ENCODE data around the gene SPRTN. TPM values are rescaled to one million over a fixed set of nuclear protein-coding genes. Genes with fewer than 3 reads are reported as not detected.

Gene SPRTN
- total and polyA plus RNA-seq, 2 of the 8 experiments (the other 6 are each of a cell fraction or from before 2014, with no cell fraction given), result 6.6 to 15.1 TPM

DNA sequence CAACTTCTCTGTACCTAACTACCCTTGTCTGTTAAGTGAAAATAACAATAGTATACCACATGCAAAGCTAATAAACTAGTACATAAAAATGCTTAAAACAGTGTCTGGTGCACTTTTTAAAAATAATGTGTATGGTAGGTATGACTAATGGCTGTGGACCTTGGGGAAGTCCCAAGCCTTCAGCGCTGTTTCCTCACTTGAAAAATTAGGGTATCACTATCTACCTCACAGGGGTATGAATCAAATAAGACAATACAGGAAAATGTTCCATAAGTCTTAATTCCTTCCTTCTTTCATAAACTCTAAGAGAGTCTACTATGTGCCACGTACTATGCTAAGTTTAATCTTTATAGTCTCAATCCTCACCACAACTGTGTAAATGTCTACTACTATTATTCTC, 52.0 kb downstream of the SPRTN start:
- no peak overlapping the region for H4K91ac ChIP-seq (replicated peaks; ENCODE audit: insufficient read length, low read length)
- H3K9me3 ChIP-seq (ENCODE audit: insufficient read depth in 2 of 2, low read depth in 1 of 2, low read length in 1 of 2), result no peaks in the 10 kb centered on the region
- no peak overlapping the region for H3K4ac ChIP-seq (replicated peaks; ENCODE audit: insufficient read length, low read depth, low read length)
- no peak overlapping the region for H3K4me2 ChIP-seq (ENCODE audit: insufficient read depth in 1 of 2, low read depth in 2 of 2, low read length in 2 of 2)
- 44% methylated on average over 2 of the region's 2 CpGs; no CpG with 5 or more reads in 1 of the 2 experiments for WGBS, 2 experiments (ENCODE audit: extremely low coverage in 1 of 2, insufficient coverage in 1 of 2, insufficient read length in 1 of 2, insufficient replicate concordance in 2 of 2, low coverage in 1 of 2, low lambda C conversion rate in 2 of 2, missing lambda C conversion rate in 1 of 2)
- FAIRE-seq, result no peak
- no peak overlapping the region for H2AK5ac ChIP-seq (ENCODE audit: low read depth, low read length)
- no peaks in the 10 kb centered on the region for H3K79me2 ChIP-seq (ENCODE audit: control insufficient read depth in 1 of 2, insufficient read depth in 2 of 2, low read length in 2 of 2)
- no peak overlapping the region for H3K9ac ChIP-seq (replicated peaks in 1 of 4; ENCODE audit: extremely low read depth in 1 of 4, low read depth in 3 of 4, low read length in 3 of 4)
- no peaks in the 10 kb centered on the region for H3K27me3 ChIP-seq (replicated peaks in 1 of 4; ENCODE audit: control insufficient read depth in 3 of 4, extremely low read depth in 1 of 4, insufficient read depth in 3 of 4, low read length in 3 of 4)
- ChIA-PET POLR2A (ENCODE audit: partially characterized antibody) (no interaction called here), CTCF (ENCODE audit: partially characterized antibody) (no interaction called here)
- H4K8ac ChIP-seq (ENCODE audit: extremely low read depth, insufficient read depth, low read length), result no peak overlapping the region
- H3K4me1 ChIP-seq (replicated peaks in 1 of 4; ENCODE audit: control insufficient read depth in 3 of 4, insufficient read depth in 4 of 4, low read length in 3 of 4), result no peaks in the 10 kb centered on the region
- no peak overlapping the region for H3K18ac ChIP-seq (ENCODE audit: extremely low read depth, low read length)
- H3K79me1 ChIP-seq (ENCODE audit: low read depth, low read length), result no peaks in the 10 kb centered on the region
- no peak for DNase-seq (ENCODE audit: low read depth in 1 of 2, low spot score in 2 of 2)
- no peak overlapping the region for H2BK12ac ChIP-seq (ENCODE audit: low read depth, low read length)
- no peaks in the 10 kb centered on the region for H4K20me1 ChIP-seq (replicated peaks in 1 of 2; ENCODE audit: control insufficient read depth in 1 of 2, insufficient read depth in 2 of 2, low read length in 2 of 2)
- H3K23ac ChIP-seq (ENCODE audit: insufficient read length), result no peak overlapping the region
- no peak overlapping the region for H2BK5ac ChIP-seq (ENCODE audit: low read depth, low read length)
- no peak overlapping the region for H4K5ac ChIP-seq (ENCODE audit: insufficient read length, low read depth, low read length)
- no peak overlapping the region for H2AFZ ChIP-seq (ENCODE audit: low read length)
- H3K27ac ChIP-seq (ENCODE audit: low read depth, low read length), result no peak overlapping the region
- H2BK15ac ChIP-seq (ENCODE audit: low read length), result no peak overlapping the region
- H2BK20ac ChIP-seq (ENCODE audit: low read length), result no peak overlapping the region
- no peaks in the 10 kb centered on the region for H3K36me3 ChIP-seq (ENCODE audit: control insufficient read depth in 2 of 4, insufficient read depth in 4 of 4, low read length in 3 of 4)
- H3K4me3 ChIP-seq (ENCODE audit: extremely low read depth in 1 of 4, insufficient read depth in 2 of 4, low read depth in 3 of 4, low read length in 4 of 4), result no peak overlapping the region
- H2BK120ac ChIP-seq (replicated peaks; ENCODE audit: low read depth, low read length), result no peak overlapping the region
- H3K56ac ChIP-seq (replicated peaks; ENCODE audit: insufficient read length, low read depth, low read length), result no peak overlapping the region
- H3K14ac ChIP-seq (ENCODE audit: insufficient read length), result no peak overlapping the region
- H3K23me2 ChIP-seq (ENCODE audit: low read depth, low read length), result no peaks in the 10 kb centered on the region
- TF ChIP-seq BRCA1 (IDR thresholded peaks at IDR 0.05; ENCODE audit: low read depth, low read length), result no peak
- TF ChIP-seq RNF2 (IDR thresholded peaks at IDR 0.05; ENCODE audit: borderline replicate concordance, low read depth, low read length, missing control alignments, poor library complexity, severe bottlenecking), result no peak
